Amygdala (tissue), 56 donors: ENCODE measurements around the gene LRRC31.
A peak's percentile ranks its signal among the peaks of the same experiment; 100 is the strongest.

Experiments used
- DNase-seq, 56 donors: peaks; one replicate each; lab custom pipeline; 2025; lab: John Stamatoyannopoulos, UW

The LRRC31 gene

GRCh38 chr3:169818316-169818715 is 51.4 kb downstream of the LRRC31 start:
- no peak for DNase-seq

DNA sequence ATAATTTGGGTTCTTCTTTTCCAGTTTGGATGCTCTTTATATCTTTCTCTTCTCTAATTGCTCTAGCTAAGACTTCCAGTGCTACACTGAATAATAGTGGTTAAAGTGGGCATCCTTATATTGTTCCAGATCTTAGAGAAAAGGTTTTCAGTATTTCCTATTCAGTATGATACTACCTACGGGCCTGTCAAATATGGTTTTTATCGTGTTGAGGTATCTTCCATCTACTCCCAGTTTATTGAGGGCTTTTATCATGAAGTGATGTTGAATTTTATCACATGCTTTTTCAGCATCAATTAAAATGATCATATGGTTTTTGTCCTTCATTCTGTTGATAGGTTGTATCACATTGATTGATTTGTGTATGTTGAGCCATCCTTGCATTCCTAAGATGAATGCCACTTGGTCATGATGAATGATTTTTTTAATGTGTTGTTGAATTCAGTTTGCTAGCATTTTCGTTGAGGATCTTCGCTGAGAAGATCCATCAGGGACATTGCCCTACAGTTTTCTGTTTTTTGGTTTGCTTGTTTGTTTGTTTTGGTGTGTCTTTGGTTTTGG is 54.1 kb downstream of the LRRC31 start:
- DNase-seq = no peak

DNA sequence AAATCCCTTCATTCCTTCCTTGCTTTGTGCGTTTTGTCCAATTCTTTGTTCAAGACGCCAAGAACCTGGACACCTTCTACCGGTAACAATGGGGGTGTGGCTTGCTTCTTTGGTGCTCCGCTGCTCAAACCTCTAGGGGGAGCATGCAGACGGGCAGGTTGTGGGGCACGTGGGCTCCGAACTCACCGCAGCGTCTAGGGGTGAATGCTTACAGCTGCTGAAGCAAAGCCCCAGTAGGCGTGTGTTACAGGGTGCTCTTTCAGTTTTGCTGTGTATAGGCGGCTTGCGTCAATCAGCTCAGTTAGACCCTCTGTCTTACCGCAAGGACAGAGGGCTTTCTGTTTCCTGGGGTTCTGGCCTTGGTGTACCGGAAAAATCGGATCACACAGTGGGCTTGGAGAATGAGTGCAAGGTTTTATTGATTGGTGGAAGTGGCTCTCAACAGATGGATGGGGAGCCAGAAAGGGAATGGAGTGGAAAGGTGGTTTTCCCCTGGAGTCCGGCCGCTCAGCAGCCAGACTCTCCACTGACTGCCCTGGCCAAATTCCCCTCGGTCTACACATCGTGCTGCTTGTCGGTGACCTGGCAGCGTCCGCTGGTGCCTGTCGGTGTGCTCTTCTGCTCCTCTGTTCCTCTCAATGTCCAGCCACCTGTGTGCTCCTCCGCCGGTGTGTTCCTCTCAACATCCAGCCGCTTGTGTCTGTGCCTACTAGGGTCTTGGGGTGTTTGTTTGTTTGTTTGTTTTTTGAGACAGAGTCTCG is 55.8 kb downstream of the LRRC31 start:
- peak in 4 of 56 donors; percentile 2 to 5 (median 2) for DNase-seq

DNA sequence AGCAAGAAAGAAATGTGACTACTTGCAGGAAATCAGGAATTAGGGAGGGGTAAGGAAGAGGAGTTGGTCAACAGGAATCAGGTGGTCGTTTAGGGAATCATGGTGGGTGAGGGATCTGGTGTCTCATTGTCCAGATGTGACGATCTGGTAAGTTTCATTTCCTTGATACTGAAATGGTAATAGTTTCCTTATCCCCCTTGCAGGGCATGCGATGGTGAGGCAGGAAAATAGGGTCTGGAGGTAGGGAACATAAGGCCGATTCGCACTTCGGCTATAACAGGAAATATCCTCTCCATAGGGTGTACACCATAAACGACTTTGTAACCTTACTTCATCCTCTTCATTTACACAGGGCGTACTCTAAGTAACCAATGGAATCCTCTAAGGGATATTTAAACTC is 56.5 kb downstream of the LRRC31 start:
- DNase-seq = no peak

GRCh38 chr3:169812332-169813235 is 57.2 kb downstream of the LRRC31 start, which contains the start of the genes LRRC34 and LRRIQ4:
Gene LRRC34, minus strand, starts transcription at chr3:169812904. Its CDS starts 356 bp downstream, at chr3:169812548.
Gene LRRIQ4, plus strand, starts transcription at chr3:169812870. Its CDS starts 9,052 bp downstream, at chr3:169821922.
- peak in 50 of 56 donors; percentile 10 to 72 (median 50) for DNase-seq

- DNase-seq = peak in 20 of 56 donors; percentile 3 to 56 (median 19)
Measured at GRCh38 chr3:169811631-169812331, 58.0 kb downstream of the LRRC31 start.

DNA sequence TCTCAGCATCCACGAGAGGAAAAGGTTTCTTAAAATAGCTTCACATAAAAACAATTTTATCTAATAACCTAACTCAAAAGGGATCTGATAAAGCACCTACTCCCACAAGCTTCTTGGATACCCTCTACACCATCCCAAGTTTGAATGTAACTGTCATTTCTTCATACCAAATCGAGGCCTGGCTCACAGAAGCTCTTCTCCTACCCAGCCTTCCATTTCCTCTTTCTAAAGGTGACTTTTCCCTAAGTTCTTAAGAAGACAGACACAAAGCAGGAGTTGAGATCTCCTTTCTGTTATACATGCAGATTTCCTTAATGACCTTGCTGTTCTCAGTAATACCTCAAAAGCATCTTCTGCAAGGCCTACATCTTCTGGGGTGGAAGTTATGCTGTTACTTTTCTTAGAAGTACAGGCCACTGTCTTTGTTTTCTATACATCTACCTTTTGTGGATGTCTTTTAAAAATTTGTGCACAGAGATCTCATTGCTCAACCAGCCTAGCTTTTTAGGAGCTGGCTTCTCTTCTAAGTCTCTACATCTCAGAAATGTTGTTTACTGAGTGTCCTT is 60.4 kb downstream of the LRRC31 start:
- DNase-seq = no peak

DNA sequence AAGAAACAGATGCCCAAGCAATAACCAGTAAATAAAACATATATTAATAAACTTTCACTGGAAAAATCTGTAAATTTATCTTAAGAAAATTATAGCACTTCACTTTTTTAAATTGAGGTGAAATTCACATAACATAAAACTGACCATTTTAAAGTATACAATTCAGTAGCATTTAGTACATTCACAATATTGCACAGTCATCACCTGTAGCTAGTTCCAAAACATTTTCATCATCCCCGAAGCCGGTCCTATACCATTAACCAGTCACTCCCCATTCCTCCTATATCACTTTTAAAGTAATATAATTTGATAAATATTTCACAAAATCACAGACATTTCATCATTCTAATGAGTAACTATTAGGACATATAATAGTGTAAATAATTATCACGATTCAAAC is 65.1 kb downstream of the LRRC31 start:
- no peak for DNase-seq

GRCh38 chr3:169792359-169792758 is 77.4 kb downstream of the LRRC31 start:
- DNase-seq = no peak

- DNase-seq = no peak
Measured at GRCh38 chr3:169790687-169791429, 78.9 kb downstream of the LRRC31 start.

DNA sequence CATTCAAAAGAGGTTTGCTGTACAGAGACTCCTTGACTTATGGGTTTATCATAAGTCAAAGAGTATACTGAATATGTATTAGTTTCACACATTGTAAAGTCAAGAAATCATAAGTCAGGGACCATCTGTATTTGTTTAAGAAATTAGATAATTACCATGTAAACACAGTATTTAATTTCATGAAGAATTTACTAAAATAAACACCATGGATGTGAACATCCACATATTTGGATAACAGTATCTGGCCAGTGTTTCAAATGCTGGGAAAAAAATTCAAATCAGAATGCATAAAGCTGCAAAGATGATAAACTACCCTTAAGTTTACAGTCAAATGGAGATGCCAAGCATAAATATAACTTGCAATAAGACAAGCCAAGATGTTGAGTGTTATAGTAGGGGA is 79.5 kb downstream of the LRRC31 start:
- DNase-seq = no peak
